Measurements from ENCODE around the gene KY.

GRCh38 chr3:134625885-134626741, 24.7 kb downstream of the KY start:
- TF ChIP-seq, protein P1, sequence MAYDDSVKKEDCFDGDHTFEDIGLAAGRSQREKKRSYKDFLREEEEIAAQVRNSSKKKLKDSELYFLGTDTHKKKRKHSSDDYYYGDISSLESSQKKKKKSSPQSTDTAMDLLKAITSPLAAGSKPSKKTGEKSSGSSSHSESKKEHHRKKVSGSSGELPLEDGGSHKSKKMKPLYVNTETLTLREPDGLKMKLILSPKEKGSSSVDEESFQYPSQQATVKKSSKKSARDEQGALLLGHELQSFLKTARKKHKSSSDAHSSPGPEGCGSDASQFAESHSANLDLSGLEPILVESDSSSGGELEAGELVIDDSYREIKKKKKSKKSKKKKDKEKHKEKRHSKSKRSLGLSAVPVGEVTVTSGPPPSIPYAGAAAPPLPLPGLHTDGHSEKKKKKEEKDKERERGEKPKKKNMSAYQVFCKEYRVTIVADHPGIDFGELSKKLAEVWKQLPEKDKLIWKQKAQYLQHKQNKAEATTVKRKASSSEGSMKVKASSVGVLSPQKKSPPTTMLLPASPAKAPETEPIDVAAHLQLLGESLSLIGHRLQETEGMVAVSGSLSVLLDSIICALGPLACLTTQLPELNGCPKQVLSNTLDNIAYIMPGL (CRISPR knock-in tag; IDR thresholded peaks at IDR 0.05; ENCODE audit: borderline replicate concordance), result no peak
- no peak for TF ChIP-seq CTCF (IDR thresholded peaks at IDR 0.05)
- TF ChIP-seq EP300 (IDR thresholded peaks at IDR 0.05), result no peak
- TF ChIP-seq, protein P2, sequence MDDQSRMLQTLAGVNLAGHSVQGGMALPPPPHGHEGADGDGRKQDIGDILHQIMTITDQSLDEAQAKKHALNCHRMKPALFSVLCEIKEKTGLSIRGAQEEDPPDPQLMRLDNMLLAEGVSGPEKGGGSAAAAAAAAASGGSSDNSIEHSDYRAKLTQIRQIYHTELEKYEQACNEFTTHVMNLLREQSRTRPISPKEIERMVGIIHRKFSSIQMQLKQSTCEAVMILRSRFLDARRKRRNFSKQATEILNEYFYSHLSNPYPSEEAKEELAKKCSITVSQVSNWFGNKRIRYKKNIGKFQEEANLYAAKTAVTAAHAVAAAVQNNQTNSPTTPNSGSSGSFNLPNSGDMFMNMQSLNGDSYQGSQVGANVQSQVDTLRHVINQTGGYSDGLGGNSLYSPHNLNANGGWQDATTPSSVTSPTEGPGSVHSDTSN (IDR thresholded peaks at IDR 0.05), result no peak
- no peak for TF ChIP-seq ZC3H11A (IDR thresholded peaks at IDR 0.05)
- no peak for TF ChIP-seq RFX5 (IDR thresholded peaks at IDR 0.05)
- TF ChIP-seq, protein P3, sequence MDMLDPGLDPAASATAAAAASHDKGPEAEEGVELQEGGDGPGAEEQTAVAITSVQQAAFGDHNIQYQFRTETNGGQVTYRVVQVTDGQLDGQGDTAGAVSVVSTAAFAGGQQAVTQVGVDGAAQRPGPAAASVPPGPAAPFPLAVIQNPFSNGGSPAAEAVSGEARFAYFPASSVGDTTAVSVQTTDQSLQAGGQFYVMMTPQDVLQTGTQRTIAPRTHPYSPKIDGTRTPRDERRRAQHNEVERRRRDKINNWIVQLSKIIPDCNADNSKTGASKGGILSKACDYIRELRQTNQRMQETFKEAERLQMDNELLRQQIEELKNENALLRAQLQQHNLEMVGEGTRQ (IDR thresholded peaks at IDR 0.05), result no peak
- no peak for TF ChIP-seq RAD21 (conservative IDR thresholded peaks at IDR 0.05 in 1 of 2, IDR thresholded peaks at IDR 0.05 in 1 of 2)
- no peak for TF ChIP-seq HDAC2 (IDR thresholded peaks at IDR 0.05)
- TF ChIP-seq MAZ (IDR thresholded peaks at IDR 0.05; ENCODE audit: borderline replicate concordance, low read depth, low read length), result no peak
